ENCODE data around the gene METRN. TPM values are rescaled to one million over a fixed set of nuclear protein-coding genes. Genes with fewer than 3 reads are reported as not detected.
A peak's percentile ranks its signal among the peaks of the same experiment; 100 is the strongest.

Gene METRN
- total RNA-seq: 1 to 10 TPM; 6.9 to 7.7 TPM
- 10 to 100 TPM in 1 of 2 donors, 1 to 10 TPM in 1; 8.3 to 18.8 TPM for polyA plus RNA-seq

DNA sequence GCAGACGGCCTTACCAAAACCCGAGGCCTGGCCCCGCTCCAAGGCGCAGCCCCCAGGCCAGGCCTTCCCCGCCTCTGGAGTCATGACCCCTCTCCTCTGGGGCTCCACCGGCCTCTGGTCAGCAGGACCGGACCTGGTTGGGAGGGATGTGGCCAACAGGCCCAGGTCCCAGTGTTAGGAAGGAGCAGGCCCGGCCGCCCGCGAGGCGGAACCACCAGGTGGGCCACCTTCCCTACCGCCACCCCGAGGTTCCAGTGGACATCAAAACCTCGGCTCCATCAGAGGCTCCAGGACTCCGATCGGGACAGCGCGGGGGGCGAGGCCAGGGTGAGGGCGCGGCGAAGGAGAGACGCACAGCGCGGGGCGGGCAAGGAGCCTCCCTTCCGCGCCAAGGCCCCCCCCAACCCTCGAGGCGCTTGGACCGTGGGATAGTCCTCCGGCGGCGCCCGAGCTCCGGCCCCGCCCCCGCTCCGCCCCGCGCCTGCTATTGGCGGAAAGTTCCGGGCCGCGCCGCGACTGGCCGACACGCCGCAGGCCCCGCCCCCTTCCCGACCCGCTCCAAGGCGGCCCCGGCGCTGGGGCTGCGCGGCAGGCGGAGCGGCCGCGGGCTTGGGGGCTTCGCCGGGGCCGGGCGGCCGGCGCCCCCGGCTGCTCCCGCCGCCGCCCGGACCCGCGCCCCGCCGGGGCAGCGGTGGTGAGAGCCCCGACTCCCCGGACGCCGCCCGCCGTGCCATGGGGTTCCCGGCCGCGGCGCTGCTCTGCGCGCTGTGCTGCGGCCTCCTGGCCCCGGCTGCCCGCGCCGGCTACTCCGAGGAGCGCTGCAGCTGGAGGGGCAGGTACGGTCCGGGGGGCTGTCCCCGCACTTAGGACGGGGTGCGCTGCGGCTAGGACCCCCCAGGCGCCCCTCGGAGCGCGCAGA is at the start of gene METRN:
METRN (plus strand) TSS at position 561 of the 919 bp plus-strand sequence; CDS start at position 733, 172 bp downstream.
- intact Hi-C loops (cut with micrococcal nuclease): no loop called here

DNA sequence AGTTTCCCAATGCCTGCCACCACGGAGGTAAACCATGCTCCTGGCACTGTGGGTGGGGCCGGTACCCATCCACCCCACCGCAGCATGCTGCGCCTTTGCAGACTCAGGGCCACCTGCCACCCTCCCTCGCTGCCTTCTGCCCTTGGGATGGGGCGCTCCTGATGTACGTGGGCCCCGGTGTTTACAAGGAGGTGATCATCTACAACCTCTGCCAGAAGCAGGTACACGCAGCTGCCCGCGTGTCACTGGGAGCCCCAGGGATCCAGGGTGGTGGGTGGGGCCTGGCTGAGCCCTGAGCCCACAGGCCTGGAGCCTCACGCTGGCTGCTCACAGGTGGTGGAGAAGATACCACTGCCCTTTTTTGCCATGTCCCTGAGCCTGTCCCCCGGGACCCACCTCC is 48.3 kb upstream of the METRN start:
- intact Hi-C loops (cut with micrococcal nuclease): no loop called here
- POLR2A ChIA-PET (ENCODE audit: partially characterized antibody): interaction anchor here (0.9 to 5.6 kb wide), 5 partner anchors 9 to 29 kb away, joined by 3 to 89 read pairs (median 7); partner anchors contain the start of genes JMJD8, STUB1 and WDR24
- peaks cover 0 to 5% of the 10 kb centered on the region in 2 donors for H3K36me3 Mint-ChIP-seq
- Histone ChIP-seq H3K27me3 (ENCODE audit: insufficient read depth, low read length) (no peaks in the 10 kb centered on the region), H3K4me1 (ENCODE audit: insufficient read depth, low read length) (peaks cover 23% of the 10 kb centered on the region), H3K9me3 (ENCODE audit: control insufficient read depth in 1 of 2, low read length in 2 of 2) (no peaks in the 10 kb centered on the region), H3K27ac (ENCODE audit: low read depth, low read length) (no peak overlapping the region), H3K36me3 (ENCODE audit: insufficient read depth, low read length) (peaks cover 17% of the 10 kb centered on the region), H3K4me3 (ENCODE audit: low read length in 2 of 2) (no peak overlapping the region)
- no peaks in the 10 kb centered on the region for H3K9me3 Mint-ChIP-seq
- no peak overlapping the region for H3K4me3 Mint-ChIP-seq
- H3K27ac Mint-ChIP-seq: peak overlapping the region in 1 of 7 donors; percentile 38
- CTCF ChIA-PET (ENCODE audit: partially characterized antibody): interaction anchor here (1.3 kb wide), 1 partner anchor 17 kb away, joined by 4 read pairs; the partner anchor contains the start of gene WDR90
- H3K27me3 Mint-ChIP-seq: no peaks in the 10 kb centered on the region
- peaks cover 3 to 22% (median 5%) of the 10 kb centered on the region in 4 donors for H3K4me1 Mint-ChIP-seq
- DNase-seq: no peak

More for the DNA sequence above, at the start of gene METRN:
- Histone ChIP-seq H3K4me1 (ENCODE audit: insufficient read depth, low read length) (peaks cover 21% of the 10 kb centered on the region), H3K27ac (ENCODE audit: low read depth, low read length) (no peak within 1 kb of the TSS), H3K36me3 (ENCODE audit: insufficient read depth, low read length) (no peaks in the 10 kb centered on the region), H3K9me3 (ENCODE audit: control insufficient read depth in 1 of 2, low read length in 2 of 2) (no peaks in the 10 kb centered on the region), H3K4me3 (ENCODE audit: low read length in 2 of 2) (peak within 1 kb of the TSS in 1 of 2 donors; percentile 43), H3K27me3 (ENCODE audit: insufficient read depth, low read length) (peaks cover 10% of the 10 kb centered on the region)
- Mint-ChIP-seq H3K36me3 (no peaks in the 10 kb centered on the region), H3K4me3 (peak within 1 kb of the TSS; percentile 39 to 73 (median 56)), H3K4me1 (peaks cover 0 to 22% (median 9%) of the 10 kb centered on the region in 4 donors), H3K9me3 (no peaks in the 10 kb centered on the region), H3K27me3 (peaks cover 0 to 8% of the 10 kb centered on the region in 2 donors), H3K27ac (peak within 1 kb of the TSS in 2 of 7 donors; percentile 35 to 44)
- ChIA-PET POLR2A (ENCODE audit: partially characterized antibody) (interaction anchor here (1.0 to 9.0 kb wide), 9 partner anchors 10 to 78 kb away, joined by 3 to 71 read pairs (median 5); partner anchors contain the start of genes ANTKMT, CCDC78, CIAO3 and HAGHL), CTCF (ENCODE audit: partially characterized antibody) (interaction anchor here (0.8 to 6.0 kb wide), 5 partner anchors 17 to 71 kb away, joined by 3 to 84 read pairs (median 3); partner anchors contain the start of genes CHTF18, CIAO3 and RPUSD1)
- DNase-seq: peak; percentile 81 to 85 (median 84)

DNA sequence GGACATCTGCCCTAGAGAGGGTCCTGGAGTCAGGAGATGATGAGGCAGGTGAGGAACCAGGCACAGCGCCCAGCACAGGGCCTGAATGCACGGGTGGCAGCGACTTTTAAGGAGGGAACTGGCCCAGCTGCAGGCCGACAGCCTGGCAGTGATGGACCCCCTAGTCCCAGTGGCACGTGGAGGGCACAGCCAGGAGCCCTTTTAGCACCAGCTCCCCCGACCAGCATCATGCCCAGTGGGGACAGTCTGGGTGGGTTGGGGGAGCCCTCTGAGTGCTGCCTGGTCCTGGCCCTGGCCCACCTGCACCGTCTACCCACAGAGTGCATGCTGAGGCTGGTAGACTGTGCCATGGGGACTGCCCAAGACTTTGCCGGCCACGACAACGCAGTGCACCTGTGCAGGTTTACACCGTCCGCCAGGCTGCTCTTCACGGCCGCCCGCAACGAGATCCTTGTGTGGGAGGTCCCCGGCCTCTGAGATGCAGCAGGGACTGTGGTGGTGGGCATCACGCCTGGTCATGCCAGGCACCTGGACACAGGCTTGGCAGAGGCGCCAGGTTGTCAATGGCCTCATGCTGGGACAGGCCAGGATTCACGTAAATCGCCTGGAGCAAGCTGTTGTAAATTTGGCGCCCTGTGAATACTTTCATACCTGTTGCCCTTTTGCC is 47.7 kb upstream of the METRN start:
- Mint-ChIP-seq H3K36me3 (peaks cover 0 to 8% of the 10 kb centered on the region in 2 donors), H3K9me3 (no peaks in the 10 kb centered on the region), H3K27ac (peak overlapping the region; percentile 38 to 94 (median 86)), H3K4me3 (peak overlapping the region; percentile 69 to 86 (median 78)), H3K4me1 (peaks cover 3 to 21% (median 5%) of the 10 kb centered on the region in 4 donors), H3K27me3 (no peaks in the 10 kb centered on the region)
- H3K36me3 ChIP-seq (ENCODE audit: insufficient read depth, low read length): peaks cover 20% of the 10 kb centered on the region
- ChIA-PET POLR2A (ENCODE audit: partially characterized antibody) (interaction anchor here (0.6 to 5.6 kb wide), 12 partner anchors 9 to 140 kb away, joined by 3 to 89 read pairs (median 6); partner anchors contain the start of genes ANTKMT, JMJD8, MCRIP2 and METTL26), CTCF (ENCODE audit: partially characterized antibody) (interaction anchor here (0.7 to 1.4 kb wide), 5 partner anchors 9 to 22 kb away, joined by 3 to 6 read pairs (median 4); partner anchors contain the start of gene WDR90)
- DNase-seq: no peak
- intact Hi-C loops (cut with micrococcal nuclease): no loop called here
- peak overlapping the region in 1 of 2 donors; percentile 73 for H3K4me3 ChIP-seq (ENCODE audit: low read length in 2 of 2)
- H3K27me3 ChIP-seq (ENCODE audit: insufficient read depth, low read length): no peaks in the 10 kb centered on the region
- H3K4me1 ChIP-seq (ENCODE audit: insufficient read depth, low read length): peaks cover 23% of the 10 kb centered on the region
- H3K27ac ChIP-seq (ENCODE audit: low read depth, low read length): peak overlapping the region; percentile 69
- no peaks in the 10 kb centered on the region for H3K9me3 ChIP-seq (ENCODE audit: control insufficient read depth in 1 of 2, low read length in 2 of 2)

DNA sequence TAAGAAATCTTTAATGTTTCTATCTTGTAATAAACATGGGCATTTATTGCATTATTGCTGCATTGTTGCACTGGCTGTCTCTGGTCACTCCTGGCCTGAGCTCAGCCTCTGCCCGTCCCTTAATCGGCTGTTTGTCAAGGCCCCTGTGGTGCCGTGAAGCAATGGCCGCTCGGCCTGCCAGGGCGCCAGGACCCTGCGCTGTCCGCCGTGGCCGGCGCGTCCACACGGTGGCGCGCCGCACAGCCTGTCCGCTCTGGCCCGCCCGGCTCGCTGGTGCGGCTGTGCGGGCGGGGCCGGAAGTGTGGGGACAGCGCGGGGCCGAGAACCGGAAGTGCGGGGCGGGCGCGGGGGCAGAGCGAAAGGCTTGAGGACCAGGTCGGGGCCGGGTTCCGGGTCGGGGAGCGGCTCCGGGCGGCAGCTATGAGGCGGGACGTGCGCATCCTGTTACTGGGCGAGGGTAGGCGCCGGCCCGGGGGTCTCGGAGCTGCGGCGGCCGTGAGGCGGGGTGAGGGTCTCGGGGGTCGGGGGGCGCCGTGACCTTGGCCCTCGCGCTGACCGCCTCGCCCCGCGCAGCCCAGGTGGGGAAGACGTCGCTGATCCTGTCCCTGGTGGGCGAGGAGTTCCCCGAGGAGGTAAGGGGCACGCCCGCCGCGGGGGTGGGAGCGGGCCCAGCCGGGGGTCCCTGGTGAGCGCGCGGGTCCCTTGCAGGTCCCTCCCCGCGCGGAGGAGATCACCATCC is 47.0 kb upstream of the METRN start, which contains the start of gene RHOT2:
RHOT2 (plus strand) TSS at position 353 of the 739 bp plus-strand sequence; CDS start at position 421, 68 bp downstream.
- Mint-ChIP-seq H3K4me1 (peaks cover 3 to 21% (median 5%) of the 10 kb centered on the region in 4 donors), H3K36me3 (peaks cover 0 to 11% of the 10 kb centered on the region in 2 donors), H3K4me3 (peak within 1 kb of the TSS; percentile 77 to 86 (median 80)), H3K27me3 (no peaks in the 10 kb centered on the region), H3K9me3 (no peaks in the 10 kb centered on the region), H3K27ac (peak within 1 kb of the TSS; percentile 38 to 94 (median 86))
- Histone ChIP-seq H3K27me3 (ENCODE audit: insufficient read depth, low read length) (no peaks in the 10 kb centered on the region), H3K36me3 (ENCODE audit: insufficient read depth, low read length) (peaks cover 25% of the 10 kb centered on the region), H3K4me3 (ENCODE audit: low read length in 2 of 2) (peak within 1 kb of the TSS; percentile 42 to 73), H3K4me1 (ENCODE audit: insufficient read depth, low read length) (peaks cover 23% of the 10 kb centered on the region), H3K27ac (ENCODE audit: low read depth, low read length) (peak within 1 kb of the TSS; percentile 69), H3K9me3 (ENCODE audit: control insufficient read depth in 1 of 2, low read length in 2 of 2) (no peaks in the 10 kb centered on the region)
- POLR2A ChIA-PET (ENCODE audit: partially characterized antibody): interaction anchor here (0.6 to 5.6 kb wide), 11 partner anchors 8 to 139 kb away, joined by 3 to 89 read pairs (median 6); partner anchors contain the start of genes ANTKMT, JMJD8, MCRIP2 and METTL26
- CTCF ChIA-PET (ENCODE audit: partially characterized antibody): interaction anchor here (0.7 to 1.4 kb wide), 8 partner anchors 8 to 65 kb away, joined by 3 to 6 read pairs (median 3); partner anchors contain the start of gene WDR90
- intact Hi-C loops (cut with micrococcal nuclease): loop anchor here (1.0 to 2.0 kb wide), 5 partner anchors 11 to 276 kb away; partner anchors contain the start of genes JMJD8, METTL26 and WDR90
- peak; percentile 88 to 93 (median 91) for DNase-seq

DNA sequence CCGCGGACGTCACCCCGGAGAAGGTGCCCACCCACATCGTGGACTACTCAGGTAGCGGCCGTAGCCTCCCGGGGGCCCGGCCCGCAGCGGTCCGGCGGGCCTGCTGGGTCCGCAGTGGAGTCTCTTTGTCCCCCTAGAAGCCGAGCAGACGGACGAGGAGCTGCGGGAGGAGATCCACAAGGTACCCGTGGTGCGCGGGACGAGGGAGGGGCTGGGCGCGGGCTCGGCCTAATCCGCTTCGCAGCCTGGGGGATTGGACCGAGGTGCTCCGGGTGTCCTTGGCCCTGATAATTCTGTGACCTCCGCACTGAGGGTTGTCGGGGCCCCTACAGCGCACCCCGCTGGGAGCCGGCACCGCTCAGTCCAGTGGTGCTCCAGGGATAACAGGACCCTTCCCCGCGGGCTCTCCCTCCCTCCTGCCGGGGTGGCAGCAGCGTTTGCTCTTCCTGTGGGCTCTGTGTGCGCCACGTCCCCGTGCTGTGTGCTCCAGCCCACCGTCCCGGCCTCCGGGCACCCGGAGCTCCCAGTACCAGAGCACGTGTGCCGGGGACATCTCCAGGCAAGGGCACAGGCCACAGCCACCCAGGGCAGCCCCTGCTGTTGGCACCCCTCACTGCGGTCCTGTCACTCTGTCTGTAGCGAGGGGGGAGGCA is 46.3 kb upstream of the METRN start:
- Mint-ChIP-seq H3K9me3 (no peaks in the 10 kb centered on the region), H3K27me3 (no peaks in the 10 kb centered on the region), H3K4me3 (peak overlapping the region; percentile 71 to 86 (median 80)), H3K4me1 (peaks cover 3 to 21% (median 6%) of the 10 kb centered on the region in 4 donors), H3K36me3 (peaks cover 0 to 13% of the 10 kb centered on the region in 2 donors), H3K27ac (peak overlapping the region in 6 of 7 donors; percentile 29 to 88 (median 53))
- Histone ChIP-seq H3K27ac (ENCODE audit: low read depth, low read length) (peak overlapping the region; percentile 69), H3K4me3 (ENCODE audit: low read length in 2 of 2) (peak overlapping the region; percentile 42 to 73), H3K27me3 (ENCODE audit: insufficient read depth, low read length) (no peaks in the 10 kb centered on the region), H3K9me3 (ENCODE audit: control insufficient read depth in 1 of 2, low read length in 2 of 2) (no peaks in the 10 kb centered on the region), H3K36me3 (ENCODE audit: insufficient read depth, low read length) (peaks cover 25% of the 10 kb centered on the region), H3K4me1 (ENCODE audit: insufficient read depth, low read length) (peaks cover 23% of the 10 kb centered on the region)
- ChIA-PET POLR2A (ENCODE audit: partially characterized antibody) (interaction anchor here (1.4 to 5.6 kb wide), 7 partner anchors 12 to 53 kb away, joined by 5 to 89 read pairs (median 17); partner anchors contain the start of genes ANTKMT, JMJD8, MCRIP2 and METTL26), CTCF (ENCODE audit: partially characterized antibody) (interaction anchor here (1.1 to 1.4 kb wide), 4 partner anchors 10 to 64 kb away, joined by 3 to 5 read pairs (median 3); no protein-coding TSS in a partner anchor)
- intact Hi-C loops (cut with micrococcal nuclease): loop anchor here (1.0 to 2.0 kb wide), 5 partner anchors 11 to 276 kb away; partner anchors contain the start of genes JMJD8, METTL26 and WDR90
- no peak for DNase-seq
